T1000 (cell line): ENCODE results near the gene MINDY3.
"Not testable (repeated sequence)": the region's sequence is repeated elsewhere in the genome, so short reads cannot be mapped to it uniquely, and the experiment has no call there.

Experiments used
- DNase-seq: peaks from one replicate; lab custom pipeline; 2025; ENCODE audit warnings: mixed read lengths; lab: John Stamatoyannopoulos, UW

The MINDY3 gene

DNA sequence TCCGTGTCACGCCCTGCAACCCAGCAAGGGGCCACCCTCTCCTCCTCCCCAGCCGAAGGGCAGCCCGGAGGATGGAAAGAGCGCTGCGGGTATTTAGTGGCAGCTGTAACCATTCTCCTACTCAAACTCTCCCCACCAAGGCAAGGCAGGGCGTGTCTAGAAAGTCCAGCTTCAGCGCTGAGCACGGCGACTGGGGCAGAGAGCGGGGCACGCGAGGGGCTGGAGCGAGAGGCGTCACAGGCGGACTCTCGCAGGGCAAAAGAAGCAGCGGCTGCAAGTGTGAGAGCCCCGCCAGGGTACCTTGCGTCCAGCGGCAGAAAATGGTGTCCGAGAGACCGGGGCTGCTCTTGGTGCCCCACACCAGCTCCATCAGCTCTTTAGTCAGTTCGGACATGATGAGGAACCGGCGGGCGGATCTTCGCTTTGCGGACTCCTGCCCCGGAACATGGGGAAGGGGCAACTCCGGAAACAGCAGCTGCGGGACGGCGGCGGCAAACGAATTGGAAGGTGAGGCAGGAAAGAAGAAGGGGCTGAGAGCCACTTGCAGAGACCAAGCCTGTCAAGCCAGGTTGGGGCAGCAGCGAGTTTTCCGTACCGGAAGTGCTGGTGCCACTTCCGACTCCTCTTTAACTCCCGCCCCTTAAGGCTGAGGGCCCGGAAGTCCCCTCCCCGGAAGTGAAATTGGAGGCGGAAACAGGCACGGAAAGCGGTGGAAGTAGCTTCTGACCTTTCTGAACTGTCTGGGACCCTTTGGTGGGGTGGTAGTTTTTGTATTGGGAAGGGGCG, at the start of gene MINDY3:
TSS of gene MINDY3 (minus strand) at position 602 of the 786 bp plus-strand sequence. CDS start at position 394, 208 bp downstream.
- no peak for DNase-seq

DNA sequence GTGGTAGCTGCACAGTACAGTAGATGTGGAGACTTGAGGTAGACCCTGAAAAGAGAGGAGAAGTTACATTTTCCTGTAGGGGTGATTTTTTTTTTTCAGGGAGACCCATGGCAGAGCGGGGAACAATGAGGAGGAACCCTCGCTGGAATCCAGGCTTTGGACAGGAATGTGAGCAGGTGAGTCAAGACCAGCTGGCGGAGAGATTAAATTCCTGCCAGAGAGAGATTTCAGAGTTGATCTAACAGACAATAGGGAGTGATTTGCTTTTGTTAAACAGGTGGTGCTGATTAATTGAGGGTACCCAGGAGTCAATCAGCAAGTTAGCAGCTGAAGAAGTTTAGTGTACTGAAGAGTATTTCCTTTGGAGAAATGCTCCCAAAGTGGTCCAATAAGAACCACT, 41.6 kb upstream of the MINDY3 start:
- DNase-seq = no peak

DNA sequence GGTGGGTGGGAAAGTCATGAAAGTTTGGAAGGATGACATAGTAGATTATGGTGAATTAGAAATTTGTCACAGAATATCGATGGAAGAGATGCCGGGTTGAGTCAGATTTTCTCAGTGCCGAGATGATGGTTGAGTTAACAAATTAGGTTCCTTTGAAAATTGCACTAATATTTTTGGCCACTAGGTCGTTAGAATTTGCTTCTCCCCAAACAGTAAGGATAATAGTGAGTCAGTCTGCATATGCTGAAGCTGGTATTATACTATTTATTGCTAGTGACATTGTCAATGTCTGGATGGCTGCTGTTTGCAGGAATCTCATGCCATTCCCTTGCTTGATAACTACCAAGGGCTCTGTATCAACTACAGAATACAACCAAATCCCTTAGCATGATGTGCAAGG, 37.7 kb upstream of the MINDY3 start:
- no peak for DNase-seq

DNA sequence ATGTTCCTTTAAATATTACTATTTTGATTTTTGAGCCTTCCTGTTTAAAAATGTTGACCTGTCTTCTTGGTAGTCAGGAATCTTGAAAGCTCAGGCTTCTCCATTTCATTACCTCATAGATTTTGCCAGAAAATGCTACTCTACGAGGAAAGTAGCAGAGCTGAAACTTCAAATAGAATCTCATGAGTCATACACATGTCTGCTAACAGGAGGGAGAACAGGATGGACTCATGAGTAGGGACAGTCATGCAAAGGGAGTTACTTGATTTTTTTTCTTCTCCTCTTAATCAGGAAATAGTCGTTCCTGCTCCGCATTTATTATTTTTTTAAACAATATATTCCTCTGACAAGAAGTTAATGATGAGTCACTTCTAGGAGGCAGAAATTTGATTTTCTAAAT, 37.0 kb upstream of the MINDY3 start:
- DNase-seq = no peak

DNA sequence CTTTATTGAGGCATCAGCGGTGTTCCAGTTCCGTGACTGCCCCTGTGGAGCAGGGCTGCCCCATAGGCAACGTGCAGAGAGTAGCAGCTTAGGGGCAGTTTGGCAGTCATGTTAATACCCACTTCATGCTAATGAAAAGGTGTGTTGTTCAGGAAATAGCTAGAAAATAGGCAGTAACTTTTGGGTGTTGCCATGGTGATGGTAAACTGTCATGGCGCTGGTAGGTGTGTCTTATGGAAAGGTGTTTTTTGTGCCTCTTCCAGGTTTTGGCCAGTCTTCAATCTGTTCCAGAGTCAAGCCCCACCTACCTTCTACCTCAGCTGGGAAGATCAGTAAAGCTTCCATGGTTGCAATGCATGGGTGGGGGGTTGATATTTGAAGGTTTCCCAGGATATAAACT, 36.3 kb upstream of the MINDY3 start:
- no peak for DNase-seq

DNA sequence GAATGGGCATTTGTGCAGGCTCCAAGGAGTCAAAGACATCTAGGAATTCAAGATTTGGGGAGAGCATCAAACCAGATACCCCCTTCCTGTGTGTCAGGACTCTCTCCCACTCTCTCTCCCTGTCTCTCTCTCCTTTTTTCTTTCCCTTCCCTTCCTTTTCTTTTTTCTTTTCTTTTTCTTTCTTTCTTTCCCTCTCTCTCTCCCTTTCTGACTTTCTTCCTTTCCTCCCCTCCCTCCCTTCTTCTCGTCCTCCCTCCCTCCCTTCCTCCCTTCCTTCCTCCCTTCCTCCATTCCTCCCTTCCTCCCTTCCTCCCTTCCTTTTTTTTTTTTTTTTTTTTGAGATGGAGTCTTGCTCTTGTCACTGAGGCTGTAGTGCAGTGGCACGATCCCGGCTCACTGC, 24.1 kb upstream of the MINDY3 start:
- DNase-seq = no peak

DNA sequence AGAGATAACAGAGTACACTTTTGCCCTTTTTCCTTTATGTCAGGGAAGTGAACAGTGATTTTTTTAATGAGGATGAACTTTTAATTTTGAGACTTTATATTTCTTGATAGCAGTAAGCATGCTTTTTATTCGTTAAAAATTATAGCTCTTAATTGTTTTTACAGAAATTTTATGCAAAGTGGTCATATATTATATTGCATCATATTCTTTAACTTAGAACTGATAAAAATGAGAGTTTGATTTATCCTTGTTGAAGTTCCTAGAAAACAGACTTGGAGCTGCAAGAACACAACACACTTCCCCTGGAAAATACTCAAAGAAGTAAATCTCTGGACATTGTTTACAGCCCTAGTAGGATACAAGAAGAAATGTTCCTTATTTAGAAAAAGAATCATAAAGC, 21.2 kb upstream of the MINDY3 start:
- DNase-seq = no peak

DNA sequence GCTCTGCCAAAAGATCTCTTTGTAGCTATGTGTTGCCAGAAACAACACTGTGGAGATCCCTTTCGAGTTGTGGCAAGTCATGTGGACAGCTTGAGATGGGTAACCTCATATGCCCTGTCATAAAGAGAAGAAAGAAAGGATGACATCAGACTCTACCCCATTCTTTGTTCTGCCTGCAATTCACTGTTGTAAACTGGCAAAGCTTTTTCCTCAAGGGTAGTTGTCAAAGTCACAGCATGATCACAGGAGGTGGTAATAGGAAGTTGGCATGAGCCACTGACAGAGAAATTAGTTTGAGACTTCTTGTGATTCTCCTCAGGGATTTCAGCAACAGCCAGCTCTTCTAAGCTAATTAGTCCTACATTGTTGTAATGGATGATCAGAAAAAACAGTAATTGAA, 19.4 kb upstream of the MINDY3 start:
- no peak for DNase-seq

DNA sequence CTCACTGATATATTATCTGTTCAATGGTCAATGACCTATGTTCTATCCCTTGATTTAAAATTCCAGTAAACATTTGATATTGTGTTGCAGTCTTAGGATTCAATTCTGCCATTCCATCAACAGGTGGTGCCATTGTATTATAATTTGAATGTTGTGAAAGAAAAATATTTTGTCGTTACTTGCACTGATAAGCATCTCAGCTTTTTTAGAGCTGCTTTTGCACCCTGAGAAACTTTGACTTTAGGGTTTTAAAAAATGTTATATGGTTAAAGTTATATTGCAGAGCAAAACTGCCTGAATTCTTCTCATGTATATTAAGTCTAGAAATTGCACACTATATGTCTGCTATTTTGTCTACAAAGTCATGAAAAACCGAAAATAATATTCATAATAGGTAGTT, 18.8 kb upstream of the MINDY3 start:
- DNase-seq = no peak

DNA sequence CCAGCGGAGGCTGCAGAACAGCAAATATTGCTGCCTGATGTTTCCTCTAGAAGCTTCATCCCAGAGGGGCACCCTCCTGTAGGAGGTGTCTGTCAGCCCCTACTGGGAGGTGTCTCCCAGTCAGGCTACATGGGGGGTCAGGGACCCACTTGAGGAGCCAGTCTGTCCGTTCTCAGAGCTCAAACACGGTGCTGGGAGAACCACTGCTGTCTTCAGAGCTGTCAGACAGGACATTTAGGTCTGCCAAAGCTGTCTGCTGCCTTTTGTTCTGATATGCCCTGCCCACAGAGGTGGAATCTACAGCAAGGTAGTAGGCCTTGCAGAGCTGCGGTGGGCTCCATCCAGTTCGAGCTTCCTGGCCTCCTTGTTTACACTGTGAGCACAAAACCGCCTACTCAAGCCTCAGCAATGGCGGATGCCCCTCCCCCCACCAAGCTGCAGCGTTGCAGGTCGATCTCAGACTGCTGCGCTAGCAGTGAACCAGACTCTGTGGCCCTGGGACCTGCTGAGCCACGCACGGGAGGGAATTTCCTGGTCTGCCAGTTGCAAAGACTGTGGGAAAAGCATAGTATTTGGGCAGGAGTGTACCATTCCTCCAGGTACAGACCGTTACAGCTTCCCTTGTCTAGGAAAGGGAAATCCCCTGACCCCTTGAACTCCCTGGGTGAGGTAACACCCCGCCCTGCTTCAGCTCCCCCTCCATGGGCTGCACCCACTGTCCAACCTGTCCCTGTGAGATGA, 17.7 kb upstream of the MINDY3 start:
- DNase-seq = no peak

DNA sequence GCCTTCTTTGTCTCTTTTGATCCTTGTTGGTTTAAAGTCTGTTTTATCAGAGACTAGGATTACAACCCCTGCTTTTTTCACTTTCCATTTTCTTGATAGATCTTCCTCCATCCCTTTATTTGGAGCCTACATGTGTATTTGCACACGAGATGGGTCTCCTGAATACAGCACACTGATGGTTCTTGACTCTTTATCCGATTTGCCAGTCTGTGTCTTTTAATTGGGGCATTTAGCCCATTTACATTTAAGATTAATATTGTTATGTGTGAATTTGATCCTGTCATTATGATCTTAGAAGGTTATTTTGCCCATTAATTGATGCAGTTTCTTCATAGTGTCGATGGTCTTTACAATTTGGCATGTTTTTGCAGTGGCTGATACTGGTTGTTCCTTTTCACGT, 16.0 kb upstream of the MINDY3 start:
- DNase-seq = not testable (repeated sequence)

DNA sequence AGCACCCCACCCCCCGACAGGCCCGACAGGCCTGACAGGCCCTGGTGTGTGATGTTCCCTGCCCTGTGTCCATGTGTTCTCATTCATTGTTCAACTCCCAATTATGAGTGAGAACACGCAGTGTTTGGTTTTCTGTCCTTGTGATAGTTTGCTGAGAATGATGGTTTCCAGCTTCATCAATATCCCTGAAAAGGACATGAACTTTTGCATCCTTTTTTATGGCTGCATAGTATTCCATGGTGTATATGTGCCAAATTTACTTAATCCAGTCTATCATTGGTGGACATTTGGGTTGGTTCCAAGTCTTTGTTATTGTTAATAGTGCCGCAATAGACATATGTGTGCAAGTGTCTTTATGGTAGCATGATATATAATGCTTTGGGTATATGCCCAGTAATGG, 12.3 kb upstream of the MINDY3 start:
- not testable (repeated sequence) for DNase-seq

DNA sequence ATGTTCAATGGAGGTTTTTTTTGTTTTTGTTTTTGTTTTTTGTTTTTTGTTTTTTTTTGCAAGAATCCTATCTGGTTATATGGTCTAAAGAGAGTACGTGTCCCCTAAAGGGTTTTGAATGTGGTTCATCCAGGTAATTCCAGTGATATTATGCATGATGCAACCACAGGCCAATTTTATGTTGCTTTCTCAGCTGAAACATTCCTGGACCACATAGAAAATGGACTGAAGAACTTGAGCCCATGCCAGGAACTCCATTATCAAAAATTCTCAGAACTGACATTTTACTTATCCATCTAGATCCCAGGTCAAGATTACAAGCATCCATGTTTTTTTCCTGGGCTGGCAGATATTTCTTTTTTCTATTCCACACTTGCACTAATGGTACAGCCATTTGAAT, 11.5 kb upstream of the MINDY3 start:
- no peak for DNase-seq

DNA sequence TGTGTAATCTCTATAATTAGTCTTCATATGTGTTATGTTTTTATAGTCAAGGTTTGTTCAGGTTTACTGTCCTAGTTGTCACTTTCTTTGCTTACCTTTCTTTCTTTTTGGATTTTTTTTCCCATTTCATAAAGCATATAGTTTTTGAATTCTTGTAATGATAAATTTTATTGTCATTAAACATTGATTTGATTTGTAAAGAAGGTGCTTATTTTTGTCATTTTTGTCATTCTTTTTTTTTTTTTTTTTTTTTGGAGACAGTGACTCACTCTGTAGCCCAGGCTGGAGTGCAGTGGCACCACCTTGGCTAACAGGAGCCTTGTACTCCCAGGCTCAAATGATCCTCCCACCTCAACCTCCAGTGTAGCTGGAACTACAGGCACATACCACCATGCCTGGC, 9.6 kb upstream of the MINDY3 start:
- no peak for DNase-seq

DNA sequence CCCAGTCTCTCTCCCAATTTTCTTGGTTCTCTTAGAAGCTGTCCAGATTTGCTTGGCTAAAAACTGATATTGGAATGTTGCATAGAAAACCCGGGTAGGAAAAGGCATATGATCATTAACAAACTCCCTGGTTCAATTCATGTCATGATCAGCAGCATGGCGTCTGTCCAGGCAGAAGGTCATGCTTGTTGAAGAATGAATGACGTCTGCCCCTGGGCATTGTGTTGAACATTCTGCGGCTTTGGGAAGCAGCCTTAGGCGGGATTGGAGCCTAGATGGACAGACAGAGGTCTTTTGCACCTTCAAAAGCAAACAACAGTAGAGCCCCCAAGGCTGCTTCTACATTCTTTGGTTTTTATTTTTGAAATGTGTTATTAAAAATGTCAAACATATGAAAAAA, 7.7 kb upstream of the MINDY3 start:
- DNase-seq = no peak

DNA sequence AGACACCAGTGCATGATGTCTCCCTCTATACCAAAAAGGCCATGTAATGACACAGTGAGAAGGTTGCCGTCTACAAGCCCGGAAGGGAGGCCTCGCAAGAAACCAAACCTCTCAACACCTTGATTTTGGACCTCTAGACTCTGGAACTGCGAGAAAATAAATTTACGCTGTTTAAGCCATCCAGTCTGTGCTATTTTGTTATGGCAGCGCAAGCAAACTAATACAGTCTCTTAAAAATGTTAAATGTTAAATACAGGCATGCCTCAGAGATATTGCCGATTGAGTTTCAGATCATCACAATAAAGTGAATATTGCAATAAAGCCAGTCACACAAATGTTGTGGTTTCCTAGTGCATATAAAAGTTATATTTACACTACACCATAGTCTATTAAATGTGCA, 5.0 kb upstream of the MINDY3 start:
- DNase-seq = no peak

DNA sequence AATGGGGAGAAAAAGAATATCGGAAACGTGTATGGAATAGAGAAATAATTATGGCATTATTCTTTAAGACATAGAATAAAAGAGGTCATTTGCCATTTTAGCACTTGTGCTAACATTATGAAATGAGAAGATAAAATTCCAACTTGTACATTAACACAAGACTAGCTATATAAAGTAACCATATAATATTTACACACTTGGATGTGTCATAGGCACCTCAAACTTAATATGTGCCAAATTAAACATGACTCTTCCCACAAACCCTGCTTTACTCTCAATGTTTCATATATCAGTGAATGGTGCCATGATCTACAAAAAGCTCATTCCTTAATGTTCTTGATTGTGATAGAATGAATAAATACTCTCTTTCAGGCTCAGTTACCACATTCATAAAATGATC, 4.1 kb upstream of the MINDY3 start:
- DNase-seq = no peak

DNA sequence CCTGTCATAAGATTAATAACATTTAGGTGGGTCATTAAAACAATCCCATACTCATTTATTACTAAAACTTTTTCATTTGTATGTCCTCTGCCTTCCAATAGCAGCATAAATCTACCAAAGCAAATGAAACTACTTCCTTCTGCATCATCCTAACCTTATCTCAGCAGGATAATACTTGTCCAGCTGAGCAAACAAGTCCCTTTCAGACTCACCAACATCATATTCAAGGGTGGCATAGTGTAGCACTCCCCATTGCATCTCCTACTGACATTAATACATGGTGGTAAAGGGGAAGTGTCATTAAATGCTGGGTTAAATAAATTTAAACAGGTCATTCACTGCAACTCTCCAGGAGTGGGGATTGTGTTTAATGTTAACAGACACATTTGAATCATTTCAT, 3.4 kb upstream of the MINDY3 start:
- DNase-seq = no peak

DNA sequence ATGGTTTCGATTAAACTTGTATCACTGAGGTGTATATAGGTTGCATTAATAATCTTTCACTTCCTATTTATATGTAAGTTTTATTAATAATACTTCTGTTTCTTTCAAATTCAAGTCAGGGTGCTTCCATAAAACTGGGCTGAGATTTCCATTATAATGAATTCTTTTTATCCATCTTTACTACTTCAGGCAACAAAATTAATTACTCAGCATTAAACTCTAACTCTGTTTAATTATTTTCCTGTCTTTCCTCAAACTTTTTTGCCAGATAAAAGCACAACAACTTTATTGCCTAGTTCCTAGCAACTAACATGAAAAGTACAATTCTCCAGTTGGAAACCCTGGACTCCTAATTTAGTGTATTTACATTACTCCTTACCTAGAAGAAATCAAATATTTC, 3.0 kb upstream of the MINDY3 start:
- DNase-seq = no peak

DNA sequence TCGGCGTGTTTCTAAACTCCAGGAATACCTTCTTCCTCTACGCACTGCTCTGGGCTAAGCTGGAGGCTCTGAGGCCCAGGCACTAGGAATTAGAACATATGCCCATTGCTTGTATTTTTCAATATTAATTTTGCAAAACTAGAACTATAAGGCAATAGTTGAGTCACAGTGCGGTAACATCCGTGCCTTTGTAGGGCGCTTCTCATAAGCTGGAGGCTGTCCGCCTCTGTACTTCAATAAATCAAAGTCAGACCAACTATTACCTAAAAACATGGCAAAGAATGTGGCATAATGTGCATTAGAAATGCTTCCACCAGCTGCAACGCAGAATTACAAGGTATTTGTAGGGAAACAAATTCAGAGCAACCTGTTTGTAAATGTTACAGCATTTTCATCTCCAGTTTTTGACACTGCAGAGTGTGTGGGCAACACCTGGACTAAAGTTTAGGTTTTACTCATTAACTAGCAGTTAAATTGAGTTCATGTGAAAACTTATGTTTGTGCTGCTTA, 440 bp upstream of the MINDY3 start:
- no peak for DNase-seq

DNA sequence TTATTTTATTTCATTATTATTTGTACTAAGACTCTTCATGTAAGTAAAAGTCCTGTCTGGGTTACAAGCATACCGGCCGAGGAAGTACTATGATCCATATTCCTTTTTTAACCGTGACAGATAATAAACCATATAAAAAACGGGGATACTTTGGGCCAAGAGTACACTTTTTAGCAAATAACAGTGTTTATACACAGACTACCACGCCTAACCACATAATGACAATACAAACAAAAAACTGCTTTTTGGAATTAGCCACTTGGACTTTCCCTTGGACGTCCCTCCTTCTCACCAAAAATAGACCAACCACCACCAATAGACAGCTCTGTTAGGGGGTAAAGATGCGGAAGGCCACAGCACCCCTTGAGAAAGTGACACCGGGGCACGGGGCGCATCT, 800 bp downstream of the MINDY3 start:
- DNase-seq = no peak

DNA sequence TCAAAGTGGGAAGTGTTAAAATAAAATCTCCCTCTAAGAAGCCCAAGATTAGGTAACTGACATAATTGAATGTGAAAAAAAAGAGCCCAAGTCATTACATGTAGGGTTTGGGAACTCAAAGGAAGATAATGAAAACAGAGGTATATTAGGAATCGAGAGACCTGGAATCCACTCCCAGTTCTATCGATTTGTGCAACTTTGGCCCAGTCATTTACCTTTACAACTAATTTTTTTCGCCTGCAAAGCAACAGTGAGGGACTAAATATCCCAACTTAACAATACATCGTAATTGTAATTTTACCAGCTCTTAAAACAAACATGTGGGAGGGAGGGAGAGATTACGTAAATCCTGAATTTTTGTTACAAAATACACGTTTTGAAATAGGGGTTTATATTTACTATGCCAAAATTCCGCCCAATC, 1.4 kb downstream of the MINDY3 start:
- DNase-seq = no peak

DNA sequence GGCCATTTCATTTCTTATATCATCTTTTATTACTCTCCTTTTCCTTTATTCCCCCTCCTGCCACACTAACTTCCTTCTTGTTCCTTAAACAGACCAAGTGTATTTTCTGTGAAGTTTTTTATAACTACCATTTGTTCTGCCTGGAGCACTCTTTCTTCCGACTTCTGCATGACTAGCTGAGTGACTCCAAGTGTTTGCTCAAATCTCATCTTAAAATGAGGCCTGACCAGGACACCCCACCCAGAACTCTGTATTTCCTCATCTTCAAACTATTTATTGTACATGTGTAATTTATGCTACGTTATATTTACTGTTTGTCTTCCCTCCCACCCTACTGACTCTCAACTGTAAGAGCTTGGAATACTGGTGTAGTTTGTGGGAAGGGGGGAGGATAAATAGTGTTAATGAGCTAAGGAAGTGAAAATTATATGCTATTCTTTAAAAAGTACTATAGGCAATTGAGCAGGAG, 3.2 kb downstream of the MINDY3 start:
- no peak for DNase-seq
